PFSK-1 (cell line): ENCODE results near the gene SLC18A3.

ENCODE experiments used
- FOXP2 ChIP-seq: optimal IDR thresholded peaks from 2 replicates; pipeline ENCODE3; 2011; ENCODE audit warnings: borderline replicate concordance, control low read depth, inconsistent platforms; ENCODE audit not compliant: insufficient read depth; ENCODE audit errors: extremely low read length, extremely low read depth
- POLR2AphosphoS5 ChIP-seq: IDR thresholded peaks from 2 replicates; pipeline ENCODE4 v1.6.1; 2012; ENCODE audit warnings: low read depth, mild to moderate bottlenecking, control low read depth, low read length, moderate library complexity
- REST ChIP-seq, 2 experiments: IDR thresholded peaks; 2 replicates each; pipeline versions ENCODE4 v1.6.1 to v1.8.0; 2011 to 2012; ENCODE audit warnings: low read depth in 2 of 2, low read length in 2 of 2, control low read depth in 1 of 2, inconsistent platforms in 1 of 2, mild to moderate bottlenecking in 1 of 2, moderate library complexity in 1 of 2; ENCODE audit not compliant: insufficient read depth in 1 of 2
- SIN3A ChIP-seq: IDR thresholded peaks from 2 replicates; pipeline ENCODE4 v1.6.1; 2012; ENCODE audit warnings: mild to moderate bottlenecking, low read length, moderate library complexity, borderline replicate concordance; ENCODE audit not compliant: insufficient read depth
- TAF1 ChIP-seq: IDR thresholded peaks from 2 replicates; pipeline ENCODE4 v1.6.1; 2012; ENCODE audit warnings: low read length, control low read depth, borderline replicate concordance; ENCODE audit not compliant: insufficient read depth

- TF ChIP-seq FOXP2: no peak
- TF ChIP-seq REST (IDR thresholded peaks at IDR 0.05; ENCODE audit: insufficient read depth in 1 of 2, low read depth in 2 of 2, low read length in 2 of 2): no peak
- TF ChIP-seq SIN3A: no peak
- no peak for TF ChIP-seq POLR2AphosphoS5
- TF ChIP-seq TAF1: no peak
Observed at GRCh38 chr10:49611166-49611815, 1.2 kb downstream of the SLC18A3 start.
